ENCODE results near the gene PNPLA6.

Gene PNPLA6

GRCh38 chr19:7545300-7545699 is 9.8 kb downstream of the PNPLA6 start:
- no peak overlapping the region for H3K4me3 ChIP-seq (replicated peaks; ENCODE audit: low read depth, low read length)
- no peak for TF ChIP-seq CTCF (IDR thresholded peaks at IDR 0.05; ENCODE audit: insufficient read depth, low read length, poor library complexity, severe bottlenecking)
- no peaks in the 10 kb centered on the region for H3K27me3 ChIP-seq (replicated peaks; ENCODE audit: control insufficient read depth, insufficient read depth, low read length)
- H3K36me3 ChIP-seq (ENCODE audit: control insufficient read depth, insufficient read depth, low read length), result peaks cover 20% of the 10 kb centered on the region
- DNase-seq (ENCODE audit: extremely low read depth, insufficient read length), result no peak

GRCh38 chr19:7545904-7546303 is 10.4 kb downstream of the PNPLA6 start:
- H3K36me3 ChIP-seq (ENCODE audit: control insufficient read depth, insufficient read depth, low read length), result peaks cover 19% of the 10 kb centered on the region
- H3K4me3 ChIP-seq (replicated peaks; ENCODE audit: low read depth, low read length), result no peak overlapping the region
- no peak for TF ChIP-seq CTCF (IDR thresholded peaks at IDR 0.05; ENCODE audit: insufficient read depth, low read length, poor library complexity, severe bottlenecking)
- no peaks in the 10 kb centered on the region for H3K27me3 ChIP-seq (replicated peaks; ENCODE audit: control insufficient read depth, insufficient read depth, low read length)
- no peak for DNase-seq (ENCODE audit: extremely low read depth, insufficient read length)

DNA sequence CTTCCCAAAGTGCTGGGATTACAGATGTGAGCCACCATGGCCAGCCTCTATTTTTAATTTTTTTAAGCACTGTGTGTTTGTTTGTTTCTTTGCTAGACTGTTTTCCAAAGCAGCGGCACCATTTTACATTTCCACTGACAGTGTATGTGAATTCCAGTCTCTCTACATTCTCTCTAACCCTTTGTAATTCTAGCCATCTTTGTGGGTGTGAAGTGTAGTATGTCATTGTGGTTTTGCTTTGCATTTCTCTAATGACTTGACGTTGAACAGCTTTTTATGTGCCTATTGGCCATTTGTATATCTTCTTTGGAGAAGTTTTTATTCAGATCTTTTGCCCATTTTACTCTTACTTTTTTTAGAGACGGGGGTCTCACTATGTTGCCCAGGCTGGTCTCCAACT is 11.6 kb downstream of the PNPLA6 start:
- peaks cover 17% of the 10 kb centered on the region for H3K36me3 ChIP-seq (ENCODE audit: control insufficient read depth, insufficient read depth, low read length)

DNA sequence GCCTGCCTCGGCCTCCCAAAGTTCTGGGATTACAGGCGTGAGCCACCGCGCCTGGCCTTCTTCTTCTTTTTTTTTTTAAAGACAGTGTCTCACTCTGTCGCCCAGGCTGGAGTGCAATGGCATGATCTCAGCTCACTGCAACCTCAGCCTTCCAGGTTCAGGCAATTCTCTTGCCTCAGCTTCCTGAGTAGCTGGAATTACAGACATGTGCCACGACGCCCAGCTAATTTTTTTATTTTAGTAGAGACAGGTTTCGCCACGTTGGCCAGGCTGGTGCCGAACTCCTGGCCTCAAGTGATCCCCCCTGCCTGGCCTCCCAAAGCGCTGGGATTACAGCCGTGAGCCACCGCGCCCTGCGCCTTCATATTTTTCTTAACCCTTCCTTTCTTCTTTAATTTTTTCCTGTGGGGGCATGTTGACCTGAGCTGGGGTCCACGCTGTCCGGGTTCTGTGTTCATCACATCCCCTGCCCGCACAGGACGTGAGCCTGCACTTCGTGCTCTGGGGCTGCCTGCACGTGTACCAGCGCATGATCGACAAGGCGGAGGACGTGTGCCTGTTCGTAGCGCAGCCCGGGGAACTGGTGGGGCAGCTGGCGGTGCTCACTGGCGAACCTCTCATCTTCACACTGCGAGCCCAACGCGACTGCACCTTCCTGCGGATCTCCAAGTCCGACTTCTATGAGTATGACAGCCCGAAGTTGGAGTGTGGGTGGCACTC is 14.1 kb downstream of the PNPLA6 start:
- no peak overlapping the region for H3K4me3 ChIP-seq (replicated peaks; ENCODE audit: low read depth, low read length)
- no peak for TF ChIP-seq CTCF (IDR thresholded peaks at IDR 0.05; ENCODE audit: insufficient read depth, low read length, poor library complexity, severe bottlenecking)
- DNase-seq (ENCODE audit: extremely low read depth, insufficient read length), result no peak
- H3K36me3 ChIP-seq (ENCODE audit: control insufficient read depth, insufficient read depth, low read length), result peaks cover 14% of the 10 kb centered on the region
- no peaks in the 10 kb centered on the region for H3K27me3 ChIP-seq (replicated peaks; ENCODE audit: control insufficient read depth, insufficient read depth, low read length)

More for the DNA sequence above, 11.6 kb downstream of the PNPLA6 start:
- no peak for TF ChIP-seq CTCF (IDR thresholded peaks at IDR 0.05; ENCODE audit: insufficient read depth, low read length, poor library complexity, severe bottlenecking)
- H3K27me3 ChIP-seq (replicated peaks; ENCODE audit: control insufficient read depth, insufficient read depth, low read length), result no peaks in the 10 kb centered on the region
- H3K4me3 ChIP-seq (replicated peaks; ENCODE audit: low read depth, low read length), result no peak overlapping the region
- no peak for DNase-seq (ENCODE audit: extremely low read depth, insufficient read length)

DNA sequence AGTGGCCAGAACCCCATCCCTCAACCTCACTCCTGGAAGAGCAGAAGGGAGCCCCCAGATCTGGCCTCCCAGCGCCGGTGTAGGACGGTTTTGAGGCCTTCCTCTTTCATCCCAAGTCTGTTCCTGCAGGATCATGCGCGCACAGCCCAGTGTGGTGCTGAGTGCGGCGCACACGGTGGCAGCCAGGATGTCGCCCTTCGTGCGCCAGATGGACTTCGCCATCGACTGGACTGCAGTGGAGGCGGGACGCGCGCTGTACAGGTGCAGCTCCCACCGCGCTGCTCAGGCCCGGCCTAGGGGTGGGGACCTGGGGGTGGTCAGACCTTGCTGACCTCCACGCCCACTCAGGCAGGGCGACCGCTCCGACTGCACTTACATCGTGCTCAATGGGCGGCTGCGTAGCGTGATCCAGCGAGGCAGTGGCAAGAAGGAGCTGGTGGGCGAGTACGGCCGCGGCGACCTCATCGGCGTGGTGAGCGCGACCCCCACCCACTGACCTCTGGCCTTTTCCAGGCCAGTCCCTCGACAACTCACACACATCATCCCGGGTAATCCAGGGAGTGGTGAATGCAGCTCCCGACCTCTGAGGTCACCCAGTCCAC is 14.8 kb downstream of the PNPLA6 start:
- no peaks in the 10 kb centered on the region for H3K27me3 ChIP-seq (replicated peaks; ENCODE audit: control insufficient read depth, insufficient read depth, low read length)
- no peak for DNase-seq (ENCODE audit: extremely low read depth, insufficient read length)
- TF ChIP-seq CTCF (IDR thresholded peaks at IDR 0.05; ENCODE audit: insufficient read depth, low read length, poor library complexity, severe bottlenecking), result no peak
- no peak overlapping the region for H3K4me3 ChIP-seq (replicated peaks; ENCODE audit: low read depth, low read length)
- H3K36me3 ChIP-seq (ENCODE audit: control insufficient read depth, insufficient read depth, low read length), result peaks cover 17% of the 10 kb centered on the region
